LNCAP (cell line): ENCODE results near the gene GRIN2A.

Experiments
- CTCF ChIP-seq: fragments of 450-650 bp; IDR thresholded peaks from 2 replicates; pipeline ENCODE4 v1.5.1; 2017; ENCODE audit warnings: mild to moderate bottlenecking

Gene GRIN2A

GRCh38 chr16:9736547-9736946, 445.7 kb downstream of the GRIN2A start:
- no peak for TF ChIP-seq CTCF

- no peak for TF ChIP-seq CTCF
Measured at GRCh38 chr16:9723136-9723535, 459.1 kb downstream of the GRIN2A start.

- TF ChIP-seq CTCF: no peak
Measured at GRCh38 chr16:9713907-9714306, 468.3 kb downstream of the GRIN2A start.

- TF ChIP-seq CTCF: no peak
Measured at GRCh38 chr16:9713156-9713555, 469.1 kb downstream of the GRIN2A start.

GRCh38 chr16:9708972-9709620, 473.1 kb downstream of the GRIN2A start:
- TF ChIP-seq CTCF: no peak

- TF ChIP-seq CTCF: no peak
Measured at GRCh38 chr16:9706217-9706836, 475.9 kb downstream of the GRIN2A start.

GRCh38 chr16:9703731-9704130, 478.5 kb downstream of the GRIN2A start:
- no peak for TF ChIP-seq CTCF
